Hepatocyte (in vitro differentiated cells): ENCODE measurements around the gene C20orf204.

Experiments
- CTCF ChIP-seq: fragments of 200-600 bp; sonication (generic); IDR thresholded peaks from 2 replicates; pipeline ENCODE4 v1.5.1; 2016; ENCODE audit warnings: antibody characterized with exemption, mild to moderate bottlenecking; ENCODE audit not compliant: poor library complexity
- EZH2 ChIP-seq: fragments of 200-600 bp; sonication (generic); IDR thresholded peaks from 2 replicates; pipeline ENCODE4 v1.6.1; 2016; ENCODE audit warnings: antibody characterized with exemption, mild to moderate bottlenecking, borderline replicate concordance

- TF ChIP-seq CTCF (peak; percentile 62), EZH2 (no peak)
These were observed 2.7 kb downstream of the C20orf204 start for GRCh38 chr20:64038565-64039292.
